ENCODE results near the gene MS4A6A. TPM values are rescaled to one million over a fixed set of nuclear protein-coding genes. Genes with fewer than 3 reads are reported as not detected.
"Not testable (repeated sequence)": the region's sequence is repeated elsewhere in the genome, so short reads cannot be mapped to it uniquely, and the experiment has no call there.

MS4A6A gene
- polyA plus RNA-seq (ENCODE audit: low read depth in 6 of 6) = 10 to 100 TPM in 2 of 6 donors, 1 to 10 TPM in 4; 1.5 to 11.3 (median 3.3) TPM

DNA sequence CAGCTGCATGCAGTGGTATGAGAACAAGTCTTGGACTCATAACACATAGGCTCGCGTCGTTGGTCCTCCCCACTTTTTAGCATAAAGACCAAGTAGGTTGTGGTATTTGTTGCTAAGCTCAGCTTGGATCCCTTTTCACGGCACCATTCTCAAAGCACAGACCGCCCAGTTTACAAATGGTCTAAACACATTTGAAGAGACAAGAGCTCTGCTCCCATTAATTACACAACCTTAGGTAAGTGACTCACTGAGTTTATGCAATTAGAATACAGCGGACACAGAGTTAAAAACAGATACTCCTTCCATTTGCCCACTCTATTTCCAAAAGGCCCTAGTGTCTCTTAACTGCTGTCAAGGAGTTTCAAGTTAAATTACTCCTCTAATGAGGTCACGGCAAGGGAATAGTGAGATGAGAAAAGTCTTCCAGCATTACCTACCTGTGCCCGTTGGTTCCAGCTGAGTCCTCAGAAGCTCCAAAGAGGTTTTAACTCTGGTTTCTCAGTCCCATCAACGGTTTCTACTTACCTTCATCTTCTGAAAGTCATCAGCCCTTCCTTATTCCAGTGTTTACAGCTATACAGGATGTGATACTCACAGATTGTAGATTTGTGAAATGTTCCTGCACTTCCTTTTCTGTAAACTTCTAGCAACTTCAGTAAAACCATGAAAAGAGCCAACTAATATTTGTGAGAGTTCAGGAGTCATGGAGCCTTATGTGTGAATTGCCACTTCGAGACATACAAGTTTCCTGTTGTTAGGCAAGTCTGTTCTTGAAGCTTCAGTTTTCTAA lies at the start of gene MS4A6A:
Gene MS4A6A, minus strand, starts transcription at position 543 of the 790 bp plus-strand sequence. CDS start 1,356 bp downstream, outside the sequence.
- Mint-ChIP-seq H3K4me1 (peaks cover 38 to 49% (median 47%) of the 10 kb centered on the region in 3 donors), H3K4me3 (peak within 1 kb of the TSS in 3 of 8 donors; percentile 1 to 49 (median 8)), H3K27ac (peak within 1 kb of the TSS in 3 of 6 donors; percentile 0 to 89 (median 70)), H3K27me3 (peaks cover 0 to 5% (median 0%) of the 10 kb centered on the region in 3 donors), H3K36me3 (peaks cover 0 to 8% of the 10 kb centered on the region in 2 donors), H3K9me3 (peaks cover 2 to 11% (median 7%) of the 10 kb centered on the region in 7 donors)
- ATAC-seq (ENCODE audit: low read depth in 2 of 2) = no peak
- DNase-seq = no peak

GRCh38 chr11:60230681-60231080 lies 47.8 kb upstream of the MS4A6A start:
- Mint-ChIP-seq H3K4me1 (no peaks in the 10 kb centered on the region), H3K9me3 (no peaks in the 10 kb centered on the region), H3K27me3 (no peaks in the 10 kb centered on the region), H3K36me3 (no peaks in the 10 kb centered on the region), H3K27ac (no peak overlapping the region), H3K4me3 (no peak overlapping the region)
- DNase-seq (no peak), ATAC-seq (ENCODE audit: low read depth in 2 of 2) (no peak)

- H3K27me3 Mint-ChIP-seq = no peaks in the 10 kb centered on the region
- ATAC-seq (ENCODE audit: low read depth in 2 of 2) (no peak), DNase-seq (no peak)
- no peaks in the 10 kb centered on the region for H3K36me3 Mint-ChIP-seq
- H3K27ac Mint-ChIP-seq = no peak overlapping the region
- no peaks in the 10 kb centered on the region for H3K9me3 Mint-ChIP-seq
- H3K4me1 Mint-ChIP-seq = no peaks in the 10 kb centered on the region
- H3K4me3 Mint-ChIP-seq = no peak overlapping the region
Measured at GRCh38 chr11:60222141-60222540, 39.3 kb upstream of the MS4A6A start.

DNA sequence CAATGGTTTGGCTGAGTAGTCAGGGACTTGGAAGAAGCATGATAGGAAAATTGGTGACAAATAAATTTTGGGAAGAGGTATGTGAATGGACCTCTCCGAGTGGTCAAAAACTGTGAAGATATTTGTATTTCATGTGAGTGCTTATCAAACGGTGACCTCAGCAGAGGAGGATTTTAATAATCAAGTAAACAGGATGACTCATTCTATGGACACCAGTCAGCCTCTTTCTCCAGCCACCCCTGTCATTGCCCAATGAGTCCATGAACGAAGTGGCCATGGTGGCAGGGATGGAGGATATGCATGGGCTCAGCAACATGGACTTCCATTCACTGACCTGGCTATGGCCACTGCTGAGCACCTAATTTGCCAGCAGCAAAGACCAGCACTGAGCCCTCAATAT lies 38.8 kb upstream of the MS4A6A start:
- Mint-ChIP-seq H3K4me1 (no peaks in the 10 kb centered on the region), H3K36me3 (no peaks in the 10 kb centered on the region), H3K27me3 (no peaks in the 10 kb centered on the region), H3K9me3 (no peaks in the 10 kb centered on the region), H3K27ac (no peak overlapping the region), H3K4me3 (no peak overlapping the region)
- ATAC-seq (ENCODE audit: low read depth in 2 of 2) (no peak), DNase-seq (no peak)

DNA sequence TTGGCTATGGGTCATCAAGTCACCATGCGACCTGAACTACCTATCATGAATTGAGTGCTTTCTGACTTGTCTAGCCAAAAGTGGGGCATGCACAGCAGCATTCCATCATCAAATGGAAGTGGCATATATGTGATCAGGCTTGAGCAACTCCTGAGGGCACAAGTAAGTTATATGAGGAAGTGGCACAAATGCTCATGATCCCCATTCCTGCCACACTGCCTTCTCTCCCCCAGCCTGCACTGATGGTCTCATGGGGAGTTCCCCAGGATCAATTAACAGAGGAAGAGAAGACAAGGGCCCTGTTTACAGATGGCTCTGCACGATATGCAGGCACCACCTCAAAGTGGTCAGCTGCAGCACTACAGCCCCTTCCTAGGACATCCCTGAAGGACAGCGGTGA lies 38.3 kb upstream of the MS4A6A start:
- Mint-ChIP-seq H3K27ac (no peak overlapping the region), H3K9me3 (no peaks in the 10 kb centered on the region), H3K4me3 (no peak overlapping the region), H3K27me3 (no peaks in the 10 kb centered on the region), H3K4me1 (no peaks in the 10 kb centered on the region), H3K36me3 (no peaks in the 10 kb centered on the region)
- DNase-seq (no peak), ATAC-seq (ENCODE audit: low read depth in 2 of 2) (no peak)

DNA sequence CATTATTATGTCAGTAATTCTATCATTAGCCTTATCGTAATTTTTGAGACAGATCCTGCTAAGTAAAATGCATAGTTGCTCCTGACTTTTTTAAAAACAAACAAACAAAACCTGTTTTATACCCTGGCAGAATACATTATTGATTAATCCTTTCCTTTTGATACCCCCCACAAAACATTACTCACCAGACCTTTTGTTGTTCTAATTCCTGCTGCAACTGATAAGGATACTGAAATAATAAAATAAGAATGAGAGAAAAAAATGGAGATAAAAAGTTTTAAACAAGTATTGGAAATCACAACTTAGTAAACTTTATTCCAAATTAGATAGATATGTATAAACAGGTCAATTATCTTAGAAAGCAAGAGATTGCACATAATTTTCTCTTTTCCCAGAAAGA lies 31.5 kb upstream of the MS4A6A start:
- no peaks in the 10 kb centered on the region for H3K27me3 Mint-ChIP-seq
- no peaks in the 10 kb centered on the region for H3K9me3 Mint-ChIP-seq

GRCh38 chr11:60211206-60211605 lies 28.3 kb upstream of the MS4A6A start:
- peaks cover 0 to 4% (median 0%) of the 10 kb centered on the region in 3 donors for H3K27me3 Mint-ChIP-seq

More for the DNA sequence above, 31.5 kb upstream of the MS4A6A start:
- no peak overlapping the region for H3K4me3 Mint-ChIP-seq
- no peak overlapping the region for H3K27ac Mint-ChIP-seq
- peaks cover 4 to 6% (median 6%) of the 10 kb centered on the region in 3 donors for H3K4me1 Mint-ChIP-seq
- ATAC-seq (ENCODE audit: low read depth in 2 of 2) (no peak), DNase-seq (no peak)
- H3K36me3 Mint-ChIP-seq = no peaks in the 10 kb centered on the region

GRCh38 chr11:60209977-60210376 lies 27.1 kb upstream of the MS4A6A start:
- Mint-ChIP-seq H3K4me3 (no peak overlapping the region), H3K36me3 (no peaks in the 10 kb centered on the region), H3K4me1 (peaks cover 4 to 6% (median 6%) of the 10 kb centered on the region in 3 donors), H3K27me3 (peaks cover 0 to 4% (median 0%) of the 10 kb centered on the region in 3 donors), H3K27ac (no peak overlapping the region), H3K9me3 (no peaks in the 10 kb centered on the region)
- ATAC-seq (ENCODE audit: low read depth in 2 of 2) = no peak
- DNase-seq = no peak

More at GRCh38 chr11:60211206-60211605, 28.3 kb upstream of the MS4A6A start:
- DNase-seq (no peak), ATAC-seq (ENCODE audit: low read depth in 2 of 2) (no peak)
- no peaks in the 10 kb centered on the region for H3K36me3 Mint-ChIP-seq
- H3K27ac Mint-ChIP-seq = peak overlapping the region in 1 of 6 donors; percentile 53
- H3K9me3 Mint-ChIP-seq = no peaks in the 10 kb centered on the region
- H3K4me1 Mint-ChIP-seq = peaks cover 4 to 6% (median 6%) of the 10 kb centered on the region in 3 donors
- peak overlapping the region in 1 of 8 donors; percentile 30 for H3K4me3 Mint-ChIP-seq

DNA sequence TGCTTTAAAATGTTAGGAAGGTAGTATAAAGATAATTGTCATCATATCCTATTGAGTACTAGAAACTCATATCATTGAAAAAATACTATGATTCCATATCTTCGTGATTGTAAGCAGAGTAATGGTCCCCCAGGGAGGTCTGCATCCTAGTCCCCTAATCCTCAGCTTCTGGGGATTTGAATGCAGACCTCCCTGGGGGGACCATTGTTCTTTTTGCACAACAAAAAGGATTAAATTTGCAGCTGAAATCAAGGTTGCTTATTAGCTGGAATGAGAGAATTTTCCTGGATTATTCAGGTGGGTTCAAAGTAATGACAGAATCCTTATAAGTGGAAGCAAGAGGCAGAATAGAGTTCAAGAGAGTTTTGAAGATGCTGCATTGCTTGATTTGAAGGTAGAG lies 26.1 kb upstream of the MS4A6A start:
- DNase-seq = no peak
- Mint-ChIP-seq H3K9me3 (no peaks in the 10 kb centered on the region), H3K27me3 (peaks cover 0 to 4% (median 0%) of the 10 kb centered on the region in 3 donors), H3K36me3 (no peaks in the 10 kb centered on the region), H3K4me3 (no peak overlapping the region), H3K4me1 (peaks cover 4 to 6% (median 6%) of the 10 kb centered on the region in 3 donors), H3K27ac (no peak overlapping the region)
- no peak for ATAC-seq (ENCODE audit: low read depth in 2 of 2)

- peaks cover 4 to 6% (median 6%) of the 10 kb centered on the region in 3 donors for H3K4me1 Mint-ChIP-seq
- no peak overlapping the region for H3K4me3 Mint-ChIP-seq
- DNase-seq (no peak), ATAC-seq (ENCODE audit: low read depth in 2 of 2) (no peak)
- H3K36me3 Mint-ChIP-seq = no peaks in the 10 kb centered on the region
- H3K9me3 Mint-ChIP-seq = no peaks in the 10 kb centered on the region
- peaks cover 0 to 4% (median 0%) of the 10 kb centered on the region in 3 donors for H3K27me3 Mint-ChIP-seq
- H3K27ac Mint-ChIP-seq = no peak overlapping the region
Measured at GRCh38 chr11:60208146-60208895, 25.4 kb upstream of the MS4A6A start.

DNA sequence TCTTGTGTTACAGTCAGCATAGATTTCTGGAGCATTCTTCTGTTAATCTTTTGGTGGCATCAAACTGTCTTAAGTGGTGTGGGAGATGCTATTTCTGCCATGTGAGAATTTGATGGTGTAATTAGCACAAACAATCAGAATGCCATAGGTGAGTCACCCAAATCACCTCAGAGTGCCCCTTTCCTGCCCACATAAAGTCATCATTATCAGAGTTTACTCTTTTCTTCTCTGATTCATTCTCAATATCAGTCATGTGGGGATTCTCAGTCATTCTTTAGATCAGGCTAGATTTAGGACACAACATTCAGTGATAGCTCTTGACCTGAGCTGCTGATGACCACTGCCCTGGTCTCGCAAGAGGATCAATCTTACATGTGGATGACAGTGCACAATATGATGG lies 23.7 kb upstream of the MS4A6A start:
- H3K36me3 Mint-ChIP-seq = no peaks in the 10 kb centered on the region
- ATAC-seq (ENCODE audit: low read depth in 2 of 2) (no peak), DNase-seq (no peak)
- H3K27ac Mint-ChIP-seq = no peak overlapping the region
- H3K4me3 Mint-ChIP-seq = no peak overlapping the region
- H3K4me1 Mint-ChIP-seq = peaks cover 4 to 6% (median 6%) of the 10 kb centered on the region in 3 donors
- H3K27me3 Mint-ChIP-seq = peaks cover 0 to 4% (median 0%) of the 10 kb centered on the region in 3 donors
- H3K9me3 Mint-ChIP-seq = peaks cover 0 to 8% (median 0%) of the 10 kb centered on the region in 7 donors

DNA sequence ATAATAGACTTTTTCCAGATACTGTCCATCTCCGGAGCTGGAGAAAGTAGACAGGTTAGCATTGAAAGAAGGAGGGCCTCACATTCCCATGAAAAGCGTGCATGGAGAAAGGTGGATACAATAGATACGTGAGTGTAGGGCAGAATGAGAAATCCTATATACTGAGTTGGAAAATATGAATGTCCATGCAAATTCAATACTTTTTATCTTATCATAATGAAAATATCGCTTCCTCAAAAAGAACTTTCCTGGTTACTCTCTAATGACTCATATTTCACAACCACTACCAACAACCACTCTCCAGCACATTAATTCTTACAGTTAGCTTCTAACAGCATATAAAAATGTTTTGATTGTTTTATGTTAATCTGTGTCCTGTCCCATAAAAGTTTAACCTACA lies 22.0 kb upstream of the MS4A6A start:
- Mint-ChIP-seq H3K27me3 (peaks cover 0 to 4% (median 0%) of the 10 kb centered on the region in 3 donors), H3K9me3 (peaks cover 0 to 8% (median 0%) of the 10 kb centered on the region in 7 donors), H3K27ac (no peak overlapping the region), H3K4me1 (no peaks in the 10 kb centered on the region), H3K36me3 (no peaks in the 10 kb centered on the region), H3K4me3 (no peak overlapping the region)
- ATAC-seq (ENCODE audit: low read depth in 2 of 2) = no peak
- no peak for DNase-seq

GRCh38 chr11:60201334-60201733 lies 18.5 kb upstream of the MS4A6A start:
- not testable (repeated sequence) for H3K36me3 Mint-ChIP-seq; H3K9me3 Mint-ChIP-seq; H3K4me1 Mint-ChIP-seq; H3K27me3 Mint-ChIP-seq; H3K4me3 Mint-ChIP-seq; H3K27ac Mint-ChIP-seq; ATAC-seq (ENCODE audit: low read depth in 2 of 2); DNase-seq

Data from naive B cell (primary cell).